Memory B cell (primary cell): ENCODE data around the gene TRAPPC3.
A peak's percentile ranks its signal among the peaks of the same experiment; 100 is the strongest.
"Not testable (repeated sequence)": the region's sequence is repeated elsewhere in the genome, so short reads cannot be mapped to it uniquely, and the experiment has no call there.

Experiments used
- ATAC-seq: fragments of 150-1000 bp; cut with Tn5 transposase; 2 replicates; pipeline ENCODE4 v1.10.0; 2021; ENCODE audit warnings: low read depth, mild to moderate bottlenecking, moderate library complexity
- DNase-seq, 2 donors: peaks; one replicate each; pipeline ENCODE4 v3.0.0; 2022; ENCODE audit warnings: low spot score in 2 of 2
- H3K27ac Mint-ChIP-seq: one replicate; pipeline ENCODE4 v1.8.0; 2022; ENCODE audit warnings: mild to moderate bottlenecking, moderate library complexity, mixed read lengths
- H3K27me3 Mint-ChIP-seq: one replicate; pipeline ENCODE4 v1.8.0; 2022; ENCODE audit warnings: mixed read lengths
- H3K36me3 Mint-ChIP-seq: one replicate; pipeline ENCODE4 v1.8.0; 2022; ENCODE audit warnings: mild to moderate bottlenecking, mixed read lengths
- H3K4me1 Mint-ChIP-seq: one replicate; pipeline ENCODE4 v1.8.0; 2022; ENCODE audit warnings: mixed read lengths
- H3K4me3 Mint-ChIP-seq: one replicate; pipeline ENCODE4 v1.8.0; 2022; ENCODE audit warnings: mild to moderate bottlenecking, moderate library complexity, mixed read lengths
- H3K9me3 Mint-ChIP-seq: one replicate; pipeline ENCODE4 v1.8.0; 2022; ENCODE audit warnings: mixed read lengths

Gene TRAPPC3

GRCh38 chr1:36149237-36149972 is at the start of gene TRAPPC3:
Gene TRAPPC3, minus strand, starts transcription at chr1:36149486. Its CDS starts 108 bp downstream, at chr1:36149378.
- Mint-ChIP-seq H3K4me1 (peaks cover 27% of the 10 kb centered on the region), H3K4me3 (peak within 1 kb of the TSS; percentile 96), H3K27me3 (no peaks in the 10 kb centered on the region), H3K9me3 (no peaks in the 10 kb centered on the region), H3K27ac (peak within 1 kb of the TSS; percentile 96), H3K36me3 (peaks cover 2% of the 10 kb centered on the region)
- DNase-seq (peak; percentile 94 to 98), ATAC-seq (peak; percentile 91)

- no peaks in the 10 kb centered on the region for H3K9me3 Mint-ChIP-seq
- ATAC-seq (no peak), DNase-seq (no peak)
- H3K36me3 Mint-ChIP-seq = no peaks in the 10 kb centered on the region
- peaks cover 11% of the 10 kb centered on the region for H3K27me3 Mint-ChIP-seq
- H3K4me3 Mint-ChIP-seq = no peak overlapping the region
- H3K4me1 Mint-ChIP-seq = peaks cover 9% of the 10 kb centered on the region
- no peak overlapping the region for H3K27ac Mint-ChIP-seq
These were observed 49.4 kb upstream of the TRAPPC3 start for GRCh38 chr1:36198641-36199040.

GRCh38 chr1:36196805-36197204 is 47.5 kb upstream of the TRAPPC3 start:
- not testable (repeated sequence) for H3K4me3 Mint-ChIP-seq, H3K27me3 Mint-ChIP-seq, H3K36me3 Mint-ChIP-seq, H3K9me3 Mint-ChIP-seq, H3K4me1 Mint-ChIP-seq, ATAC-seq, H3K27ac Mint-ChIP-seq, DNase-seq

GRCh38 chr1:36187800-36188593 is 38.7 kb upstream of the TRAPPC3 start:
- H3K27me3 Mint-ChIP-seq = no peaks in the 10 kb centered on the region
- H3K4me3 Mint-ChIP-seq = no peak overlapping the region

GRCh38 chr1:36183309-36183856 is 34.1 kb upstream of the TRAPPC3 start:
- peak overlapping the region; percentile 1 for H3K27ac Mint-ChIP-seq
- H3K9me3 Mint-ChIP-seq = no peaks in the 10 kb centered on the region

More at GRCh38 chr1:36187800-36188593, 38.7 kb upstream of the TRAPPC3 start:
- peak overlapping the region; percentile 6 for H3K27ac Mint-ChIP-seq
- DNase-seq (peak; percentile 64 to 73), ATAC-seq (peak; percentile 98)
- H3K9me3 Mint-ChIP-seq = no peaks in the 10 kb centered on the region
- peaks cover 4% of the 10 kb centered on the region for H3K4me1 Mint-ChIP-seq
- H3K36me3 Mint-ChIP-seq = no peaks in the 10 kb centered on the region

GRCh38 chr1:36182734-36183133 is 33.4 kb upstream of the TRAPPC3 start:
- H3K9me3 Mint-ChIP-seq = no peaks in the 10 kb centered on the region
- peaks cover 19% of the 10 kb centered on the region for H3K36me3 Mint-ChIP-seq
- ATAC-seq = no peak
- no peak overlapping the region for H3K4me3 Mint-ChIP-seq
- DNase-seq = no peak
- H3K27me3 Mint-ChIP-seq = no peaks in the 10 kb centered on the region
- H3K27ac Mint-ChIP-seq = peak overlapping the region; percentile 42
- no peaks in the 10 kb centered on the region for H3K4me1 Mint-ChIP-seq

More at GRCh38 chr1:36183309-36183856, 34.1 kb upstream of the TRAPPC3 start:
- Mint-ChIP-seq H3K27me3 (no peaks in the 10 kb centered on the region), H3K36me3 (peaks cover 18% of the 10 kb centered on the region), H3K4me1 (peaks cover 4% of the 10 kb centered on the region), H3K4me3 (no peak overlapping the region)
- DNase-seq (no peak), ATAC-seq (no peak)

- H3K27ac Mint-ChIP-seq = no peak overlapping the region
- no peaks in the 10 kb centered on the region for H3K27me3 Mint-ChIP-seq
- peaks cover 8% of the 10 kb centered on the region for H3K4me1 Mint-ChIP-seq
- DNase-seq (no peak), ATAC-seq (no peak)
- peaks cover 25% of the 10 kb centered on the region for H3K36me3 Mint-ChIP-seq
- no peak overlapping the region for H3K4me3 Mint-ChIP-seq
- H3K9me3 Mint-ChIP-seq = no peaks in the 10 kb centered on the region
These were observed 29.9 kb upstream of the TRAPPC3 start for GRCh38 chr1:36179220-36179600.

- Mint-ChIP-seq H3K27ac (no peak overlapping the region), H3K36me3 (peaks cover 30% of the 10 kb centered on the region), H3K9me3 (no peaks in the 10 kb centered on the region), H3K4me1 (peaks cover 13% of the 10 kb centered on the region), H3K4me3 (no peak overlapping the region), H3K27me3 (no peaks in the 10 kb centered on the region)
- DNase-seq (no peak), ATAC-seq (no peak)
These were observed 29.4 kb upstream of the TRAPPC3 start for GRCh38 chr1:36178471-36179219.

GRCh38 chr1:36177589-36178431 is 28.5 kb upstream of the TRAPPC3 start:
- H3K9me3 Mint-ChIP-seq = no peaks in the 10 kb centered on the region
- H3K36me3 Mint-ChIP-seq = peaks cover 34% of the 10 kb centered on the region
- no peak overlapping the region for H3K27ac Mint-ChIP-seq
- ATAC-seq = no peak
- no peak overlapping the region for H3K4me3 Mint-ChIP-seq
- DNase-seq = no peak
- H3K4me1 Mint-ChIP-seq = peaks cover 13% of the 10 kb centered on the region
- no peaks in the 10 kb centered on the region for H3K27me3 Mint-ChIP-seq

GRCh38 chr1:36176106-36176949 is 27.0 kb upstream of the TRAPPC3 start:
- Mint-ChIP-seq H3K4me3 (no peak overlapping the region), H3K36me3 (peaks cover 39% of the 10 kb centered on the region), H3K9me3 (no peaks in the 10 kb centered on the region), H3K27me3 (no peaks in the 10 kb centered on the region), H3K27ac (no peak overlapping the region), H3K4me1 (peaks cover 13% of the 10 kb centered on the region)
- DNase-seq = no peak
- no peak for ATAC-seq

- peaks cover 35% of the 10 kb centered on the region for H3K36me3 Mint-ChIP-seq
These were observed 26.1 kb upstream of the TRAPPC3 start for GRCh38 chr1:36175137-36176095.

More at GRCh38 chr1:36175137-36176095, 26.1 kb upstream of the TRAPPC3 start:
- Mint-ChIP-seq H3K27ac (peak overlapping the region; percentile 76), H3K27me3 (no peaks in the 10 kb centered on the region), H3K4me1 (peaks cover 13% of the 10 kb centered on the region), H3K4me3 (peak overlapping the region; percentile 43), H3K9me3 (no peaks in the 10 kb centered on the region)
- DNase-seq = no peak
- ATAC-seq = peak; percentile 80
